ENCODE results near the gene UBR4.

UBR4 gene

GRCh38 chr1:19055701-19056100 lies 154.4 kb downstream of the UBR4 start:
- DNase-seq (ENCODE audit: low spot score), result no peak

GRCh38 chr1:19055001-19055400 lies 155.1 kb downstream of the UBR4 start:
- no peak for DNase-seq (ENCODE audit: low spot score)

GRCh38 chr1:19054216-19054615 lies 155.8 kb downstream of the UBR4 start:
- no peak for DNase-seq (ENCODE audit: low spot score)

GRCh38 chr1:19053486-19053885 lies 156.6 kb downstream of the UBR4 start:
- no peak for DNase-seq (ENCODE audit: low spot score)

GRCh38 chr1:19049798-19050197 lies 160.3 kb downstream of the UBR4 start:
- DNase-seq (ENCODE audit: low spot score), result no peak

GRCh38 chr1:19049128-19049768 lies 160.8 kb downstream of the UBR4 start:
- DNase-seq (ENCODE audit: low spot score), result no peak

GRCh38 chr1:19046972-19047731 lies 162.9 kb downstream of the UBR4 start:
- DNase-seq (ENCODE audit: low spot score), result no peak

- DNase-seq (ENCODE audit: low spot score), result no peak
Observed at GRCh38 chr1:19045898-19046880, 163.9 kb downstream of the UBR4 start.

GRCh38 chr1:19044975-19045831 lies 164.9 kb downstream of the UBR4 start:
- peak; percentile 92 for DNase-seq (ENCODE audit: low spot score)

GRCh38 chr1:19044471-19044870 lies 165.6 kb downstream of the UBR4 start:
- DNase-seq (ENCODE audit: low spot score), result no peak

- no peak for DNase-seq (ENCODE audit: low spot score)
Observed at GRCh38 chr1:19043579-19044443, 166.3 kb downstream of the UBR4 start.

- no peak for DNase-seq (ENCODE audit: low spot score)
Observed at GRCh38 chr1:19042675-19043578, 167.1 kb downstream of the UBR4 start.

GRCh38 chr1:19040010-19040680 lies 169.9 kb downstream of the UBR4 start:
- no peak for DNase-seq (ENCODE audit: low spot score)

- DNase-seq (ENCODE audit: low spot score), result no peak
Observed at GRCh38 chr1:19038732-19039131, 171.3 kb downstream of the UBR4 start.

- DNase-seq (ENCODE audit: low spot score), result no peak
Observed at GRCh38 chr1:19038096-19038495, 172.0 kb downstream of the UBR4 start.

GRCh38 chr1:19037659-19038058 lies 172.4 kb downstream of the UBR4 start:
- no peak for DNase-seq (ENCODE audit: low spot score)

- DNase-seq (ENCODE audit: low spot score), result no peak
Observed at GRCh38 chr1:19036813-19037605, 173.1 kb downstream of the UBR4 start.

Data from globus pallidus (tissue), 1 donor.